Stimulated activated CD4-positive, alpha-beta T cell treated with anti-CD3 and anti-CD28 coated beads, Interleukin-12 subunit alpha, Interleukin-12 subunit beta, amount 100 ng/mL, for 48 hours (primary cell): Measurements from ENCODE around the gene CUTA.
"Not testable (repeated sequence)": the region's sequence is repeated elsewhere in the genome, so short reads cannot be mapped to it uniquely, and the experiment has no call there.

Experiments
- DNase-seq, 3 donors: peaks; one replicate each; pipeline ENCODE4 v3.0.0-alpha.2; 2020; ENCODE audit warnings: low read depth in 2 of 3, low spot score in 1 of 3

Gene CUTA

GRCh38 chr6:33373960-33374910 is 43.7 kb downstream of the CUTA start:
- DNase-seq = no peak

- DNase-seq = no peak
Measured at GRCh38 chr6:33372526-33373123, 45.3 kb downstream of the CUTA start.

GRCh38 chr6:33371901-33372300 is 46.0 kb downstream of the CUTA start:
- not testable (repeated sequence) for DNase-seq

- DNase-seq = not testable (repeated sequence)
Measured at GRCh38 chr6:33367715-33368025, 50.2 kb downstream of the CUTA start.

GRCh38 chr6:33367009-33367714 is 50.7 kb downstream of the CUTA start:
- DNase-seq = no peak
